ENCODE data around the gene BROX.

BROX gene

GRCh38 chr1:222781251-222781650, 68.9 kb downstream of the BROX start:
- DNase-seq: no peak

GRCh38 chr1:222783051-222783450, 70.7 kb downstream of the BROX start:
- DNase-seq: no peak

DNA sequence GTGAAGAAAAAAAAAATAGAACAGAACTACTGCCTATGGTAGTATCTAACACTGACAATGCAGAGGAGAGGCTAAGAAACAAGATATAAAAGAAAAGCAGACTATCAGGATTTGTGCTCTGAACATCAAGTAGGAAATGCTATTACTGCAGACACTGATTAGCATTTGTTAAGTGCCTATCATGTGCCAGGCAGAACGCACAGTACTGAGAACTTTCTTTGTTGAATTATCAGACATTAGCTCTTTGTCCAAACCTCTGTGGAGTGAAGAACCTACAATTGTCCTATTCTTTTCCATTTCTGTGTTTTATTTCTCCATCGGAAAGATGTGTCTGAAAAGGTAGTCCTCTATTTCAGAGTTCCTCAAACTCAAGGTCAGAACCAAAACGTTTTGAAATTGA, 72.0 kb downstream of the BROX start:
- no peak for DNase-seq

All from T-helper 9 cell (primary cell).